Cardiac fibroblast (primary cell): ENCODE data around the gene FOXB1.

Experiments used
- DNase-seq, 2 donors: peaks; one replicate each; pipeline versions ENCODE4 v3.0.0 to v3.0.0-alpha.2; 2010; ENCODE audit warnings: low read depth in 2 of 2
- H3K4me3 ChIP-seq, 2 donors: replicated peaks in 1 of 2; 1 replicate in 1 of 2; 2 replicates in 1 of 2; pipeline ENCODE4 v1.5.1; 2011; ENCODE audit warnings: low read depth in 2 of 2, low read length in 2 of 2, mild to moderate bottlenecking in 2 of 2, moderate library complexity in 1 of 2
- TF ChIP-seq, protein P1 (sequence below): IDR thresholded peaks from one replicate; pipeline ENCODE4 v1.5.1; 2011; ENCODE audit warnings: low read depth, mild to moderate bottlenecking, low read length, inconsistent platforms

The FOXB1 gene

DNA sequence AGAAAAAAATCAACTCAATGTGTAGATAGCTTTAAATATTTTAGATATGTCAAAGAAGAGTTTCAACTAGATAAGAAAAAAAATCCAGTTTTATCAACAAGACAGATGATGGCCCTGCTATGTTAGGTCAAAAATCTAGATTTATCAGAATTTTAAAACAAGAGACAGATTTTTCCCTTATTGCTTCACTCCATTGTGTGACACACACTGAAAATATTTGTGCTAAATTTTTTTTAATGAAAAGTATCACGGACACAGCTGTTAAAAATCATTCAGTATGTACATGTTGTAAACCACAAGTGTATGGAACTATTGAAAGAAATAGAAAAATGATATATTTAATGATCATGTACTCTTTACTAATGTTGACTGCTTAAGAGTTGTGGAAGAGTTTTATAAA is 43.6 kb downstream of the FOXB1 start:
- TF ChIP-seq, protein P1, sequence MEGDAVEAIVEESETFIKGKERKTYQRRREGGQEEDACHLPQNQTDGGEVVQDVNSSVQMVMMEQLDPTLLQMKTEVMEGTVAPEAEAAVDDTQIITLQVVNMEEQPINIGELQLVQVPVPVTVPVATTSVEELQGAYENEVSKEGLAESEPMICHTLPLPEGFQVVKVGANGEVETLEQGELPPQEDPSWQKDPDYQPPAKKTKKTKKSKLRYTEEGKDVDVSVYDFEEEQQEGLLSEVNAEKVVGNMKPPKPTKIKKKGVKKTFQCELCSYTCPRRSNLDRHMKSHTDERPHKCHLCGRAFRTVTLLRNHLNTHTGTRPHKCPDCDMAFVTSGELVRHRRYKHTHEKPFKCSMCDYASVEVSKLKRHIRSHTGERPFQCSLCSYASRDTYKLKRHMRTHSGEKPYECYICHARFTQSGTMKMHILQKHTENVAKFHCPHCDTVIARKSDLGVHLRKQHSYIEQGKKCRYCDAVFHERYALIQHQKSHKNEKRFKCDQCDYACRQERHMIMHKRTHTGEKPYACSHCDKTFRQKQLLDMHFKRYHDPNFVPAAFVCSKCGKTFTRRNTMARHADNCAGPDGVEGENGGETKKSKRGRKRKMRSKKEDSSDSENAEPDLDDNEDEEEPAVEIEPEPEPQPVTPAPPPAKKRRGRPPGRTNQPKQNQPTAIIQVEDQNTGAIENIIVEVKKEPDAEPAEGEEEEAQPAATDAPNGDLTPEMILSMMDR: no peak
- no peak overlapping the region for H3K4me3 ChIP-seq
- peak; percentile 12 to 49 for DNase-seq

DNA sequence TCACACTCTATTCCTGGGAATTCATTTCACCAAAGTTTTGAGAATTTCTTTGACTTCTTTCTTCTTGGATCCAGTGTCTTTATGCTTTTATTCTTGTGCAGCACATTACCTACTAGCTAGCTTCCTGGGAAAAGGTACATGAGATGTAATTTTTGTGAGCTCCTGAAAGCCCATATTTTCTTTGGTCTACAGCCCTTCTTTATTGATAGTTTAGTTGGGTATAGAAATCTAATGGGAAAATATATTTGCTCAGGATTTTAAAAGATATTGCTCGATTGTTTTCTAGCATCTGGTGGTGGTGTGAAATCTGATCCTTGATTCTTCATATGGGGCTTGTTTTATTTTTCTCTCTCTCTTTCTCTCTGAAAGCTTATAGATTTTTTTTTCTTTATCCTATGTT is 45.8 kb downstream of the FOXB1 start:
- DNase-seq: no peak
- H3K4me3 ChIP-seq: no peak overlapping the region
- TF ChIP-seq, protein P1: no peak

DNA sequence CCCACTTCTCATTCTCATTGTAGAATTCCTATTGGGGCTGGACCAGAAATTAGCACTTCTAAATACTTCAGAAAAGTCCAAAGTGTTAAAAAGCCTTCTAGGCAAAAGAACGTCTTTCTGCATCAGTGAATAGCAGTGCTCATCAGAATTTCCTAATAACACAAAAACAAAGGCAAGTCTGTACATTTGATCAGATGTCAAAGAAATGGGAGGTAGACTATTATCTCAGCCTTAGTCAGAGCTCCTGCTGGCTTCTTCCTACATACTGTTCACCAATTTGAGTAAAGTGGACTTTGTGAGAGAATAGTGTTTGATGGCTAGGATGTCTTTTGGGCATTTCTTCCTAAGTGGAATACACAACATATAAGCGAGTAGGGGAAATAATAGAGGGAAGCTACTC is 48.7 kb downstream of the FOXB1 start:
- peak in 1 of 2 donors; percentile 16 for DNase-seq
- TF ChIP-seq, protein P1: no peak
- H3K4me3 ChIP-seq: no peak overlapping the region

DNA sequence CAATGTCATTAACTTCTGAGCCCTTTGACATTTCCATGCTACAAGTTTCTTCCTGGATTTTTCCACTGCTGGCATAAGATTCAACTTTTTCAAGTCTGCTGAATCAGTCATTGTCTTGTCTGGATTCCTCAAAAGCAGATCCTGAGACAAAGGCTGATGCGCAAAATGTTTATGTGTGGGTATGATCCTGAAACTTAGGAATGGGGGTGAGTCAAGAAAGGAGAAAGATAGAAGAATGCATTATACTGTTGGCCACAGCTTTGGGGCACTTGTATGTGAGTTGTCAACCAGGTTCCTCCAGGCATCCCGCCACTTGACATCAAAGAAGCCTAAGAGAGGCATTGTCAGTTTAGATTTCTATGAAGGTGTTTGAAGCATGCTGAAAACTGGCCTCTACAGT is 50.4 kb downstream of the FOXB1 start:
- H3K4me3 ChIP-seq: no peak overlapping the region
- TF ChIP-seq, protein P1: no peak
- DNase-seq: no peak
